HCT116 (cell line): Measurements from ENCODE around the gene ENTR1. TPM values are rescaled to one million over a fixed set of nuclear protein-coding genes. Genes with fewer than 3 reads are reported as not detected.

Experiments used
- ATAC-seq: fragments of 200-7000 bp; cut with Tn5 transposase; 2 replicates; pipeline ENCODE4 v1.9.1; 2020; ENCODE audit warnings: mild to moderate bottlenecking, moderate library complexity
- BruUV-seq: library from RNA; stranded (reverse); fragments of 400-500 nt; replicated peaks from 2 replicates; lab custom pipeline; 2021; lab: Mats Ljungman, UMichigan
- CTCF ChIA-PET: fragments of 300-600 bp; sonication (Branson Sonifier 250); formaldehyde crosslinking; loops from one replicate; lab custom pipeline; 2021; ENCODE audit warnings: antibody characterized with exemption; lab: Charles Lee
- POLR2A ChIA-PET: fragments of 300-600, 350-600 bp; sonication (Branson Sonifier 250); formaldehyde crosslinking; loops from one replicate; lab custom pipeline; 2021; ENCODE audit warnings: antibody characterized with exemption; lab: Charles Lee
- RAD21 ChIA-PET, 2 experiments: fragments of 300-600 bp; sonication (Branson Sonifier 250); formaldehyde crosslinking; loops; one replicate each; lab custom pipeline; 2023; ENCODE audit warnings: low total read pairs in 2 of 2; ENCODE audit not compliant: uncharacterized antibody in 2 of 2, unreplicated experiment in 2 of 2, low non-redundant PET in 1 of 2; lab: Charles Lee
- DNase-seq: peaks from one replicate; pipeline ENCODE4 v3.0.0-alpha.2; 2010; ENCODE audit warnings: low read depth, low spot score
- H2AFZ ChIP-seq: fragments of 200-600 bp; shearing (Covaris generic), sonication (generic); 2 replicates; pipeline ENCODE4 v1.6.1; 2017; ENCODE audit warnings: low read depth, mixed run types, mixed read lengths, antibody characterized with exemption, low read length; ENCODE audit not compliant: poor library complexity, severe bottlenecking
- H3K27ac ChIP-seq: 2 replicates; pipeline ENCODE4 v1.5.1; 2012; ENCODE audit warnings: low read depth, low read length
- H3K27me3 ChIP-seq: fragments of 200-600 bp; sonication (generic); 2 replicates; pipeline ENCODE4 v1.6.1; 2016; ENCODE audit warnings: mixed run types, low read length, mixed read lengths; ENCODE audit not compliant: insufficient read depth
- H3K36me3 ChIP-seq, 2 experiments: fragments of 200-500 bp in 1 of 2; fragments of 200-600 bp in 1 of 2; sonication (Bioruptor generic) in 1 of 2; sonication (generic) in 1 of 2; 2 replicates each; pipeline versions ENCODE4 v1.5.1 to v1.6.1; 2014 to 2016; ENCODE audit warnings: low read length in 2 of 2, inconsistent platforms in 1 of 2, mixed read lengths in 1 of 2, mixed run types in 1 of 2; ENCODE audit not compliant: insufficient read depth in 2 of 2, control insufficient read depth in 1 of 2
- H3K4me1 ChIP-seq, 2 experiments: fragments of 200-600 bp in 1 of 2; sonication (generic) in 1 of 2; 2 replicates each; pipeline versions ENCODE4 v1.5.1 to v1.6.1; 2012 to 2017; ENCODE audit warnings: low read length in 2 of 2, inconsistent platforms in 1 of 2, mild to moderate bottlenecking in 1 of 2, mixed read lengths in 1 of 2, mixed run types in 1 of 2, moderate library complexity in 1 of 2; ENCODE audit not compliant: insufficient read depth in 2 of 2, control insufficient read depth in 1 of 2
- H3K4me2 ChIP-seq: fragments of 200-600 bp; sonication (generic); 2 replicates; pipeline ENCODE4 v1.6.1; 2017; ENCODE audit warnings: mixed run types, low read length, mixed read lengths
- H3K4me3 ChIP-seq, 2 experiments: fragments of 200-600 bp in 1 of 2; sonication (generic) in 1 of 2; replicated peaks in 1 of 2; 2 replicates each; pipeline ENCODE4 v1.5.1; 2011 to 2016; ENCODE audit warnings: low read length in 2 of 2, control low read depth in 1 of 2, low read depth in 1 of 2, mild to moderate bottlenecking in 1 of 2, mixed read lengths in 1 of 2, mixed run types in 1 of 2
- H3K79me2 ChIP-seq: fragments of 200-600 bp; sonication (generic); 2 replicates; pipeline ENCODE4 v1.6.1; 2017; ENCODE audit warnings: mild to moderate bottlenecking, mixed run types, low read length, moderate library complexity, mixed read lengths; ENCODE audit not compliant: insufficient read depth
- H3K9ac ChIP-seq: fragments of 200-600 bp; sonication (generic); 2 replicates; pipeline ENCODE4 v1.6.1; 2016; ENCODE audit warnings: low read length, mixed read lengths
- H3K9me2 ChIP-seq: fragments of 200-600 bp; sonication (generic), shearing (Covaris generic); 2 replicates; pipeline ENCODE4 v1.6.1; 2017; ENCODE audit warnings: mixed run types, mild to moderate bottlenecking, moderate library complexity; ENCODE audit not compliant: insufficient read depth
- H3K9me3 ChIP-seq, 2 experiments: fragments of 200-500 bp in 1 of 2; fragments of 200-600 bp in 1 of 2; sonication (Bioruptor generic) in 1 of 2; sonication (generic) in 1 of 2; 2 replicates each; pipeline ENCODE4 v1.6.1; 2014 to 2017; ENCODE audit warnings: low read length in 2 of 2, mixed read lengths in 2 of 2, inconsistent platforms in 1 of 2, low read depth in 1 of 2, mild to moderate bottlenecking in 1 of 2, mixed run types in 1 of 2, moderate library complexity in 1 of 2; ENCODE audit not compliant: control insufficient read depth in 1 of 2, insufficient read depth in 1 of 2
- H4K20me1 ChIP-seq: fragments of 200-600 bp; sonication (generic), shearing (Covaris generic); 2 replicates; pipeline ENCODE4 v1.6.1; 2017; ENCODE audit warnings: mixed run types, mild to moderate bottlenecking, moderate library complexity; ENCODE audit not compliant: insufficient read depth
- CBX3 ChIP-seq: IDR thresholded peaks from 2 replicates; pipeline ENCODE4 v1.6.1; 2012; ENCODE audit warnings: low read depth
- EGR1 ChIP-seq: IDR thresholded peaks from 2 replicates; pipeline ENCODE4 v1.6.1; 2012; ENCODE audit warnings: low read depth
- EZH2 ChIP-seq: fragments of 200-600 bp; sonication (generic); IDR thresholded peaks from 2 replicates; pipeline ENCODE4 v1.6.1; 2017; ENCODE audit warnings: antibody characterized with exemption, mixed run types
- EZH2phosphoT487 ChIP-seq: fragments of 200-600 bp; IDR thresholded peaks from 2 replicates; pipeline ENCODE4 v1.6.1; 2018; ENCODE audit warnings: antibody characterized with exemption, borderline replicate concordance
- JUND ChIP-seq: IDR thresholded peaks from 2 replicates; pipeline ENCODE4 v1.6.1; 2012
- MAX ChIP-seq: IDR thresholded peaks from 2 replicates; pipeline ENCODE4 v1.6.1; 2012
- RAD21 ChIP-seq: IDR thresholded peaks from 2 replicates; pipeline ENCODE4 v1.6.1; 2012; ENCODE audit warnings: low read depth, mild to moderate bottlenecking
- SIN3A ChIP-seq: IDR thresholded peaks from 2 replicates; pipeline ENCODE4 v1.6.1; 2012; ENCODE audit warnings: low read depth
- SP1 ChIP-seq: IDR thresholded peaks from 2 replicates; pipeline ENCODE4 v1.6.1; 2012; ENCODE audit warnings: low read depth
- YY1 ChIP-seq: IDR thresholded peaks from 2 replicates; pipeline ENCODE4 v1.6.1; 2011; ENCODE audit warnings: low read length, low read depth, moderate library complexity, mild to moderate bottlenecking; ENCODE audit not compliant: insufficient replicate concordance; ENCODE audit errors: extremely low read depth
- ZNF274 ChIP-seq: fragments of 200-500 bp; sonication (Bioruptor generic); IDR thresholded peaks from 2 replicates; pipeline ENCODE4 v1.6.1; 2014; ENCODE audit warnings: mild to moderate bottlenecking, low read depth, low read length, inconsistent platforms
- intact Hi-C: fragments of 100-400 bp; cut with micrococcal nuclease; formaldehyde crosslinking; loops from 2 replicates; pipeline ENCODE4 v1.10.0; 2022
- total RNA-seq: library from RNA; stranded (reverse); gene quantifications from one replicate; pipeline ENCODE4 v1.2.1, GENCODE V29; 2021; ENCODE audit not compliant: unreplicated experiment
- TF ChIP-seq, protein P1 (sequence below): IDR thresholded peaks from 2 replicates; pipeline ENCODE4 v1.6.1; 2012; ENCODE audit warnings: low read depth

Gene ENTR1
- total RNA-seq, 1 experiment from 2014 or later, result 119 TPM

DNA sequence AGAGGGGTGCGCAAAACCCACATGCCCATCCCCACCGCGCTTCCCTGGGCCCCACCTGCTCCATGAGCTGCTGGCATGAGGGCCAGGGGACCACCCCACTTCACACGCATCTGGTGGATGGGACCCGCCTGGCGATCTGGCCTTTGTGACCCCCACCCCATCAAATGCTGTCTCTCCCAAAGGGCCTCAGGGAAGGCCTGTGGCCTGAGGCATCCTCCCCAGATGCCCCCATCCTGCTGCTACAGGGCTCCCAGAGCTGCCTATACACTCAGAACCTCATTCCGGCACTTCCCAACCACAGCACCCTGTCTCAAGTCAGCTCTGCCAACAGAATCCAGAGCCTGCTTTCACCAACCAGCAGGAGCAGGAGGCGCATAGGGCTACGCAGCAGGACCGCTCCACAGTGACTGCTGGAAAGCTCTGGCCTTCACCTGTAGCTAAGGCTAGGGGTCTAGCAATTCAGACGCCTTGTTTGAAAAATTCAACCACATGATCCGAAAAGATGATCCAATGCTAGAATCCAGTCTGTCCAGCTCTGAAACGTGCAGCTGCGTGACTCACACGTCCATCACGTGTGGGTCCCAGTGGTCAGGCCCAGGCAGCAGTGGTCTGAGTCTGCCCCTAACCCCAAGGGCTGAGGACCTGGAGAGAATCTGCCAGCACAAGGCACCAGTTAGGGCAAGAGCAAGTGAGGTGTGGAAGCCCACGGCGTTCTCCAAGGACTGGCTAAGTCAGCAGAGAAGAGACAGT lies 9.1 kb downstream of the ENTR1 start:
- intact Hi-C loops, result loop anchor here (2.0 kb wide), 1 partner anchor 63 kb away; no protein-coding TSS in a partner anchor
- no peak overlapping the region for H3K4me2 ChIP-seq
- 0 out of 2 replicates have a peak overlapping the region, but pooled peaks have one; percentile 84 for H3K9ac ChIP-seq
- H3K4me3 ChIP-seq, result no peak overlapping the region
- H3K9me3 ChIP-seq, result no peaks in the 10 kb centered on the region
- ChIA-PET RAD21 (no interaction called here), POLR2A (interaction anchor here (1.0 kb wide), 1 partner anchor 38 kb away, joined by 3 read pairs; no protein-coding TSS in a partner anchor), CTCF (interaction anchor here (0.6 to 1.4 kb wide), 6 partner anchors 9 to 89 kb away, joined by 3 to 8 read pairs (median 4); partner anchors contain the start of gene DNLZ)
- TF ChIP-seq ZNF274 (no peak), SP1 (no peak), YY1 (no peak), SIN3A (no peak), MAX (no peak), CBX3 (no peak), RAD21 (no peak), EZH2 (no peak), EGR1 (no peak), EZH2phosphoT487 (no peak), JUND (no peak)
- TF ChIP-seq, protein P1, sequence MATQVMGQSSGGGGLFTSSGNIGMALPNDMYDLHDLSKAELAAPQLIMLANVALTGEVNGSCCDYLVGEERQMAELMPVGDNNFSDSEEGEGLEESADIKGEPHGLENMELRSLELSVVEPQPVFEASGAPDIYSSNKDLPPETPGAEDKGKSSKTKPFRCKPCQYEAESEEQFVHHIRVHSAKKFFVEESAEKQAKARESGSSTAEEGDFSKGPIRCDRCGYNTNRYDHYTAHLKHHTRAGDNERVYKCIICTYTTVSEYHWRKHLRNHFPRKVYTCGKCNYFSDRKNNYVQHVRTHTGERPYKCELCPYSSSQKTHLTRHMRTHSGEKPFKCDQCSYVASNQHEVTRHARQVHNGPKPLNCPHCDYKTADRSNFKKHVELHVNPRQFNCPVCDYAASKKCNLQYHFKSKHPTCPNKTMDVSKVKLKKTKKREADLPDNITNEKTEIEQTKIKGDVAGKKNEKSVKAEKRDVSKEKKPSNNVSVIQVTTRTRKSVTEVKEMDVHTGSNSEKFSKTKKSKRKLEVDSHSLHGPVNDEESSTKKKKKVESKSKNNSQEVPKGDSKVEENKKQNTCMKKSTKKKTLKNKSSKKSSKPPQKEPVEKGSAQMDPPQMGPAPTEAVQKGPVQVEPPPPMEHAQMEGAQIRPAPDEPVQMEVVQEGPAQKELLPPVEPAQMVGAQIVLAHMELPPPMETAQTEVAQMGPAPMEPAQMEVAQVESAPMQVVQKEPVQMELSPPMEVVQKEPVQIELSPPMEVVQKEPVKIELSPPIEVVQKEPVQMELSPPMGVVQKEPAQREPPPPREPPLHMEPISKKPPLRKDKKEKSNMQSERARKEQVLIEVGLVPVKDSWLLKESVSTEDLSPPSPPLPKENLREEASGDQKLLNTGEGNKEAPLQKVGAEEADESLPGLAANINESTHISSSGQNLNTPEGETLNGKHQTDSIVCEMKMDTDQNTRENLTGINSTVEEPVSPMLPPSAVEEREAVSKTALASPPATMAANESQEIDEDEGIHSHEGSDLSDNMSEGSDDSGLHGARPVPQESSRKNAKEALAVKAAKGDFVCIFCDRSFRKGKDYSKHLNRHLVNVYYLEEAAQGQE, result no peak
- peaks cover 7 to 16% of the 10 kb centered on the region in 2 experiments for H3K4me1 ChIP-seq
- DNase-seq, result no peak
- no TSS peak for BruUV-seq
- H3K36me3 ChIP-seq, result peaks cover 43% of the 10 kb centered on the region in 2 experiments; a peak in 3 of 4 replicates
- no peaks in the 10 kb centered on the region for H4K20me1 ChIP-seq
- no peaks in the 10 kb centered on the region for H3K9me2 ChIP-seq
- H3K79me2 ChIP-seq, result peaks cover 39% of the 10 kb centered on the region
- no peak overlapping the region for H2AFZ ChIP-seq
- ATAC-seq, result no peak
- H3K27me3 ChIP-seq, result no peaks in the 10 kb centered on the region
- peak overlapping the region; percentile 22; the same call in 1 of the 2 replicates for H3K27ac ChIP-seq
